PC-3 (cell line): ENCODE measurements around the gene PTPN3. TPM values are rescaled to one million over a fixed set of nuclear protein-coding genes. Genes with fewer than 3 reads are reported as not detected.

Experiments
- ATAC-seq: fragments of 200-7000 bp; cut with Tn5 transposase; 2 replicates; pipeline ENCODE4 v1.9.1; 2020; ENCODE audit warnings: mild to moderate bottlenecking, moderate library complexity
- BruUV-seq: library from RNA; stranded (reverse); fragments of 400-500 nt; replicated peaks from 2 replicates; lab custom pipeline; 2021; lab: Mats Ljungman, UMichigan
- CTCF ChIA-PET: fragments of 300-600 bp; sonication (Branson Sonifier 250); formaldehyde crosslinking; loops from one replicate; lab custom pipeline; 2022; ENCODE audit warnings: antibody characterized with exemption; lab: Charles Lee
- POLR2A ChIA-PET: fragments of 300-600 bp; sonication (Branson Sonifier 250); formaldehyde crosslinking; loops from one replicate; lab custom pipeline; 2022; ENCODE audit warnings: antibody characterized with exemption; ENCODE audit not compliant: unreplicated experiment; lab: Charles Lee
- DNase-seq: peaks from one replicate; pipeline ENCODE4 v3.0.0-alpha.2; 2015
- H2AFZ ChIP-seq: fragments of 300-600 bp; sonication (generic); 2 replicates; pipeline ENCODE4 v1.6.0; 2016; ENCODE audit warnings: antibody characterized with exemption, low read length
- H3F3A ChIP-seq: fragments of 300-600 bp; sonication (generic); one replicate; pipeline ENCODE4 v1.6.0; 2017; ENCODE audit warnings: antibody characterized with exemption, low read length, control low read depth, mild to moderate bottlenecking; ENCODE audit not compliant: unreplicated experiment
- H3K27ac ChIP-seq: fragments of 300-600 bp; sonication (generic); 2 replicates; pipeline ENCODE4 v1.5.1; 2016; ENCODE audit warnings: mild to moderate bottlenecking, low read length
- H3K27me3 ChIP-seq: fragments of 300-600 bp; sonication (generic); 2 replicates; pipeline ENCODE4 v1.6.1; 2016; ENCODE audit warnings: low read length, mixed read lengths
- H3K36me3 ChIP-seq: fragments of 300-600 bp; sonication (generic); 2 replicates; pipeline ENCODE4 v1.6.1; 2016; ENCODE audit warnings: low read depth, mixed run types, low read length, mixed read lengths
- H3K4me1 ChIP-seq: fragments of 300-600 bp; sonication (generic); 2 replicates; pipeline ENCODE4 v1.5.1; 2016; ENCODE audit warnings: low read length; ENCODE audit not compliant: insufficient read depth
- H3K4me2 ChIP-seq: fragments of 300-600 bp; sonication (generic); 2 replicates; pipeline ENCODE4 v1.6.0; 2016; ENCODE audit warnings: low read length
- H3K4me3 ChIP-seq: fragments of 300-600 bp; sonication (generic); 2 replicates; pipeline ENCODE4 v1.5.1; 2016; ENCODE audit warnings: mild to moderate bottlenecking, low read length, mixed read lengths
- H3K79me2 ChIP-seq: fragments of 300-600 bp; sonication (generic); 2 replicates; pipeline ENCODE4 v1.6.1; 2017; ENCODE audit warnings: low read length, mixed read lengths
- H3K9ac ChIP-seq: fragments of 300-600 bp; sonication (generic); 2 replicates; pipeline ENCODE4 v1.6.0; 2016; ENCODE audit warnings: mild to moderate bottlenecking, low read length
- H3K9me2 ChIP-seq: fragments of 300-600 bp; sonication (generic); replicated peaks from 2 replicates; pipeline ENCODE4 v1.6.1; 2016; ENCODE audit warnings: mixed run types, low read length, mixed read lengths
- H3K9me3 ChIP-seq: fragments of 300-600 bp; sonication (generic); 2 replicates; pipeline ENCODE4 v1.6.1; 2016; ENCODE audit warnings: low read length, mixed read lengths
- H4K20me1 ChIP-seq: fragments of 300-600 bp; sonication (generic); 2 replicates; pipeline ENCODE4 v1.6.1; 2016; ENCODE audit warnings: low read length, mixed read lengths
- EZH2 ChIP-seq: fragments of 300-600 bp; sonication (generic); IDR thresholded peaks from one replicate; pipeline ENCODE4 v1.6.1; 2017; ENCODE audit warnings: antibody characterized with exemption, mild to moderate bottlenecking, low read length; ENCODE audit not compliant: unreplicated experiment
- EZH2phosphoT487 ChIP-seq: fragments of 300-600 bp; sonication (generic); IDR thresholded peaks from 2 replicates; pipeline ENCODE4 v1.6.1; 2018; ENCODE audit warnings: mild to moderate bottlenecking, antibody characterized with exemption, low read length, borderline replicate concordance
- intact Hi-C: fragments of 100-400 bp; cut with micrococcal nuclease; formaldehyde crosslinking; loops from 2 replicates; pipeline ENCODE4 v1.9.0; 2023
- total RNA-seq: library from RNA; depleted of rRNA; stranded (reverse); fragments of >200 nt; gene quantifications from 2 replicates; pipeline ENCODE4 v1.2.3, GENCODE V29; 2014
- TF ChIP-seq, protein P1 (sequence below): fragments of 300-600 bp; sonication (generic); conservative IDR thresholded peaks from 2 replicates; pipeline ENCODE4 v1.5.1; 2017; ENCODE audit warnings: antibody characterized with exemption, low read depth, mild to moderate bottlenecking, low read length

Gene PTPN3
- total RNA-seq, 1 experiment from 2014 or later = 8.4 TPM

DNA sequence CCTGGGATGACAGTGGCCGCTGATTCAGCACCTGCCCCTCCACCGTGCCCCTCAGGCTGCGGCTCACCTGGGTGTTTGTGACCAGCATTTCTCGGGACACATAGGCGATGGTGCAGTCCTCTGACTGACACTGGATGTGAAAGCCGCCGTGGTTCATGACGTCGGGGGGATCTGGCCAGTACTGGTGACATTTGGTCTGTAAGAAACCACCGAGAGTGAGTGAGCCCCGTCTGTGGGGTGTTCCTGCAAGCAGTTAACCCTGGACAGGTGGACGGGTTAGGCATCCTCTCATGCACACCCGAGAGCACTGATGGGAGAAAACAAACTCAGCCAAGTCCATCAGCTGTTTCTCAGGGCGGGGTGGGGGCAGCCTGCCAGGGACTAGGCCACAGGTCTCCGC is 114.8 kb downstream of the PTPN3 start:
- no peak for DNase-seq
- no peaks in the 10 kb centered on the region; the same call in 1 of the 2 replicates for H3K4me1 ChIP-seq
- no peaks in the 10 kb centered on the region for H3K27me3 ChIP-seq
- CTCF ChIA-PET = no interaction called here
- H2AFZ ChIP-seq = no peak overlapping the region
- H3K36me3 ChIP-seq = peaks cover 9% of the 10 kb centered on the region; the same call in 1 of the 2 replicates
- no peak overlapping the region for H3K9ac ChIP-seq
- no peak for TF ChIP-seq EZH2
- TF ChIP-seq, protein P1, sequence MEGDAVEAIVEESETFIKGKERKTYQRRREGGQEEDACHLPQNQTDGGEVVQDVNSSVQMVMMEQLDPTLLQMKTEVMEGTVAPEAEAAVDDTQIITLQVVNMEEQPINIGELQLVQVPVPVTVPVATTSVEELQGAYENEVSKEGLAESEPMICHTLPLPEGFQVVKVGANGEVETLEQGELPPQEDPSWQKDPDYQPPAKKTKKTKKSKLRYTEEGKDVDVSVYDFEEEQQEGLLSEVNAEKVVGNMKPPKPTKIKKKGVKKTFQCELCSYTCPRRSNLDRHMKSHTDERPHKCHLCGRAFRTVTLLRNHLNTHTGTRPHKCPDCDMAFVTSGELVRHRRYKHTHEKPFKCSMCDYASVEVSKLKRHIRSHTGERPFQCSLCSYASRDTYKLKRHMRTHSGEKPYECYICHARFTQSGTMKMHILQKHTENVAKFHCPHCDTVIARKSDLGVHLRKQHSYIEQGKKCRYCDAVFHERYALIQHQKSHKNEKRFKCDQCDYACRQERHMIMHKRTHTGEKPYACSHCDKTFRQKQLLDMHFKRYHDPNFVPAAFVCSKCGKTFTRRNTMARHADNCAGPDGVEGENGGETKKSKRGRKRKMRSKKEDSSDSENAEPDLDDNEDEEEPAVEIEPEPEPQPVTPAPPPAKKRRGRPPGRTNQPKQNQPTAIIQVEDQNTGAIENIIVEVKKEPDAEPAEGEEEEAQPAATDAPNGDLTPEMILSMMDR = no peak
- H3K9me2 ChIP-seq = no peaks in the 10 kb centered on the region
- intact Hi-C loops = no loop called here
- no peaks in the 10 kb centered on the region for H4K20me1 ChIP-seq
- no peaks in the 10 kb centered on the region for H3F3A ChIP-seq
- H3K9me3 ChIP-seq = no peaks in the 10 kb centered on the region
- no peak for ATAC-seq
- H3K4me3 ChIP-seq = no peak overlapping the region
- BruUV-seq = no TSS peak
- POLR2A ChIA-PET = no interaction called here
- H3K27ac ChIP-seq = no peak overlapping the region
- no peak overlapping the region for H3K4me2 ChIP-seq
- H3K79me2 ChIP-seq = no peaks in the 10 kb centered on the region

DNA sequence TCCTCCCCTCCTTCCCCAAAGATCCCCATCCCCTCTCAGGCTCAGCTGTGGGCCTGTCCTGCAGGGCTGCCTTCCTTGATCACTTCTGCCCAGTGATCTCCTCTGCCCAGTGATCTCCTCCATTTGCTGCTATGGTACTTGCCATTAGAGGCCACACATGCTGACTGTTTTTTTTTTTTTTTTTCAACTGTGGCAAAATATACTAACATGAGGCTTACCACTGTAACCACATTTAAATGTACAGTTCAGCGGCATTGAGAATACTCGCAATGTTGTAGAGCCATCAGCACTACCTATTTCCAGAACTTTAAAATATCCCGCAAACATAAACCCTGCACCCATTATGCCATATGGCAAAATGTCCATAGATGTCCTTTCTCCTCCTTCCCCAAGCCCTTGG is 115.5 kb downstream of the PTPN3 start:
- Histone ChIP-seq H3K79me2 (no peaks in the 10 kb centered on the region), H3K9me3 (no peaks in the 10 kb centered on the region), H3K9me2 (no peaks in the 10 kb centered on the region), H3K27ac (no peak overlapping the region), H3K36me3 (peaks cover 9% of the 10 kb centered on the region), H3K27me3 (no peaks in the 10 kb centered on the region), H3F3A (no peaks in the 10 kb centered on the region), H3K9ac (no peak overlapping the region), H2AFZ (no peak overlapping the region), H3K4me1 (no peaks in the 10 kb centered on the region; the same call in 1 of the 2 replicates), H3K4me3 (no peak overlapping the region), H3K4me2 (no peak overlapping the region), H4K20me1 (no peaks in the 10 kb centered on the region)
- intact Hi-C loops = no loop called here
- ChIA-PET POLR2A (no interaction called here), CTCF (no interaction called here)
- ATAC-seq (no peak), DNase-seq (no peak)
- BruUV-seq = no TSS peak
- TF ChIP-seq EZH2 = no peak
- TF ChIP-seq, protein P1 = no peak
- TF ChIP-seq EZH2phosphoT487 = no peak

GRCh38 chr9:109382182-109382581 is 115.9 kb downstream of the PTPN3 start:
- Histone ChIP-seq H3K27me3 (no peaks in the 10 kb centered on the region), H2AFZ (no peak overlapping the region), H3K9ac (no peak overlapping the region), H3K4me2 (no peak overlapping the region), H3F3A (no peaks in the 10 kb centered on the region), H3K27ac (no peak overlapping the region), H4K20me1 (no peaks in the 10 kb centered on the region), H3K4me3 (no peak overlapping the region), H3K79me2 (no peaks in the 10 kb centered on the region), H3K4me1 (no peaks in the 10 kb centered on the region; the same call in 1 of the 2 replicates), H3K9me2 (no peaks in the 10 kb centered on the region), H3K9me3 (no peaks in the 10 kb centered on the region), H3K36me3 (peaks cover 9% of the 10 kb centered on the region)
- no peak for TF ChIP-seq EZH2phosphoT487
- ATAC-seq = no peak
- CTCF ChIA-PET = no interaction called here
- no peak for DNase-seq
- no TSS peak for BruUV-seq
- POLR2A ChIA-PET = no interaction called here
- intact Hi-C loops = no loop called here
